Psoas muscle (tissue), 8 donors: Measurements from ENCODE around the gene GASK1A. TPM values are rescaled to one million over a fixed set of nuclear protein-coding genes. Genes with fewer than 3 reads are reported as not detected.
A peak's percentile ranks its signal among the peaks of the same experiment; 100 is the strongest.
"Not testable (repeated sequence)": the region's sequence is repeated elsewhere in the genome, so short reads cannot be mapped to it uniquely, and the experiment has no call there.

Experiments
- ATAC-seq, 4 donors: fragments of 200-7000 bp; cut with Tn5 transposase; one replicate each; pipeline ENCODE4 v1.9.1; 2020; ENCODE audit warnings: moderate library complexity in 3 of 4, mild to moderate bottlenecking in 2 of 4
- DNase-seq, 2 donors: peaks; one replicate each; pipeline ENCODE4 v3.0.0-alpha.2; 2020
- H3K27ac ChIP-seq: fragments of 200-600 bp; one replicate; pipeline ENCODE4 v1.8.0; 2022
- H3K27me3 ChIP-seq, 3 donors: fragments of 200-600 bp in 1 of 3; one replicate each; pipeline versions ENCODE4 v1.6.1 to v1.8.0; 2013 to 2022; ENCODE audit warnings: low read length in 2 of 3, mild to moderate bottlenecking in 2 of 3, moderate library complexity in 1 of 3; ENCODE audit not compliant: insufficient read depth in 3 of 3
- H3K36me3 ChIP-seq, 2 donors: fragments of 200-600 bp in 1 of 2; one replicate each; pipeline versions ENCODE4 v1.6.1 to v1.8.0; 2013 to 2022; ENCODE audit warnings: low read depth in 1 of 2, mild to moderate bottlenecking in 1 of 2, moderate library complexity in 1 of 2; ENCODE audit not compliant: insufficient read depth in 1 of 2
- H3K4me1 ChIP-seq: fragments of 200-600 bp; one replicate; pipeline ENCODE4 v1.8.0; 2022
- H3K4me3 ChIP-seq: fragments of 200-600 bp; one replicate; pipeline ENCODE4 v1.8.0; 2022; ENCODE audit warnings: mild to moderate bottlenecking
- H3K9me3 ChIP-seq: fragments of 200-600 bp; one replicate; pipeline ENCODE4 v1.8.0; 2022
- whole genome bisulfite sequencing, 3 donors: extraction: QIAGEN DNeasy Blood & Tissue Kit; methylation state at CpG; one replicate each; pipeline versions ENCODE4 v1.1.6 to v1.1.7; 2013; 5-methylcytosine and 5-hydroxymethylcytosine counted together
- intact Hi-C, 2 donors: fragments of 100-400 bp; cut with DNase I; formaldehyde crosslinking; loops; one replicate each; pipeline versions ENCODE4 v1.11.0 to v1.14.2; 2022
- polyA plus RNA-seq, 3 donors: library from polyadenylated mRNA; stranded (reverse); fragments of 200-250 nt; gene quantifications; one replicate each; pipeline ENCODE4 v1.2.3, GENCODE V29; 2013
- total RNA-seq, 4 donors: library from RNA; stranded (reverse); fragmentation: NEBNext Ultra II Directional in 2 of 4; extraction: Animal tissue kit (Norgen Biotek cat#: 25700) in 2 of 4; gene quantifications; one replicate each; pipeline versions ENCODE4 v1.2.1 to v1.2.4, GENCODE V29; 2021 to 2023
- TF ChIP-seq, protein P1 (sequence below): fragments of 200-600 bp; IDR thresholded peaks from one replicate; pipeline ENCODE4 v1.8.0; 2022; ENCODE audit warnings: antibody characterized with exemption
- donor health status: healthy with polysubstance abuse.
- donor health status: DM: no; HTN: no; CAD: no; lungs with moderate emphysema.
- donor health status: Bipolar disorder and iron deficiency.
- donor health status: healthy.
- donor health status: DM: yes; HTN: yes; CAD: no.
- donor health status: DM: no; HTN: no; CAD: no.
- donor health status: DM: no; HTN: no; CAD: no.
- donor health status: DM: yes; HTN: yes; CAD: no.

GASK1A gene
- total and polyA plus RNA-seq, 7 donors: 0.40 to 3.7 (median 1.5) TPM

DNA sequence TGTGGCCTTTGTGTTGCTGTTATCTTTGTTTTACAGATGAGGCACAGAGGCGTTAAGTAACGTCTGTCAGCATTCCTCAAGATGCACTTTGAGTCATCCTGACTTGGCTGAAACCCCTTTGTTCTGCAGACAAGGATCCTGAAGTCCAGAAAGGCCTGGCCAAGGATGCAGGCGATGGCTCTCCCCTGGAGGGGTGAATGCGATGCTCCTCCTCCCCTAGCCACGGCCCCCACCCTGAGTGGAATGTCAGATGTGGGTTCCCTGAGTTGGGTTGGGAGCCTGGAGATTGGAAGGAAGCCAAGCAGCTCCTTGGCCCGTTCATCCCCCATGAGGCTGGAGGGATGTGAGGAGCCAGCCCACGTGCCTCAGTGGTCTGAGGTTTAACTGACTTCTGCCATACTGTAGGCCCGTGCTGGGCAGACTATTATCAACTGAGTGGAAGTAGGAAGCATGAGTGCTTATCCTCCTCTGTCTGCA, 83.5 kb downstream of the GASK1A start:
- H3K4me1 ChIP-seq: no peaks in the 10 kb centered on the region
- H3K27me3 ChIP-seq: no peaks in the 10 kb centered on the region
- H3K27ac ChIP-seq: no peak overlapping the region
- no peak for DNase-seq
- no peaks in the 10 kb centered on the region for H3K36me3 ChIP-seq
- ATAC-seq: peak in 1 of 4 donors; percentile 30
- intact Hi-C loops: no loop called here
- no peaks in the 10 kb centered on the region for H3K9me3 ChIP-seq
- no peak overlapping the region for H3K4me3 ChIP-seq
- 73 to 80% (median 75%) methylated on average over 8 of the region's 8 CpGs for WGBS, 3 donors
- TF ChIP-seq, protein P1, sequence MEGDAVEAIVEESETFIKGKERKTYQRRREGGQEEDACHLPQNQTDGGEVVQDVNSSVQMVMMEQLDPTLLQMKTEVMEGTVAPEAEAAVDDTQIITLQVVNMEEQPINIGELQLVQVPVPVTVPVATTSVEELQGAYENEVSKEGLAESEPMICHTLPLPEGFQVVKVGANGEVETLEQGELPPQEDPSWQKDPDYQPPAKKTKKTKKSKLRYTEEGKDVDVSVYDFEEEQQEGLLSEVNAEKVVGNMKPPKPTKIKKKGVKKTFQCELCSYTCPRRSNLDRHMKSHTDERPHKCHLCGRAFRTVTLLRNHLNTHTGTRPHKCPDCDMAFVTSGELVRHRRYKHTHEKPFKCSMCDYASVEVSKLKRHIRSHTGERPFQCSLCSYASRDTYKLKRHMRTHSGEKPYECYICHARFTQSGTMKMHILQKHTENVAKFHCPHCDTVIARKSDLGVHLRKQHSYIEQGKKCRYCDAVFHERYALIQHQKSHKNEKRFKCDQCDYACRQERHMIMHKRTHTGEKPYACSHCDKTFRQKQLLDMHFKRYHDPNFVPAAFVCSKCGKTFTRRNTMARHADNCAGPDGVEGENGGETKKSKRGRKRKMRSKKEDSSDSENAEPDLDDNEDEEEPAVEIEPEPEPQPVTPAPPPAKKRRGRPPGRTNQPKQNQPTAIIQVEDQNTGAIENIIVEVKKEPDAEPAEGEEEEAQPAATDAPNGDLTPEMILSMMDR: no peak

DNA sequence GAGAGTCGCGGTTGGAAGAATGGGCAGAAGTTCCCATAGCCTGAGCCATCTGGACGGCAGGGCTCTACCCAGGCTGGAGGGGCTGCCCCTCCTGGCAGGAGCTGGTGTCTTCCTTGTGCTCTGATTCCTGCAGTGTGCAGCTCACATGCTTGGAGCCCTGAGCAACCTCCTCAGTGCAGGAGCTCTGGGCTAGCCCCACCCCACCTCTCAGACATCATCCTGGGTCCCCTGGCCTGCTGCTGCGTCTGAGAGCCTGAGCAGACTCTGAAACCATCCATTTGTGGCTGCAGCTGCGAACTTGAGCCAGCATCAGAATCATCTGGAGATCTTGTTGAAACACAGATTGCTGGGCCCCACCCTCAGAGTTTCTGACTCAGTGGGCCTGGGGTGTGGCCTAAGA, 84.0 kb downstream of the GASK1A start:
- H3K36me3 ChIP-seq: no peaks in the 10 kb centered on the region
- no peak for ATAC-seq
- no peak for DNase-seq
- WGBS, 3 donors: 63 to 67% (median 66%) methylated on average over 5 of the region's 5 CpGs
- TF ChIP-seq, protein P1: no peak
- no peaks in the 10 kb centered on the region for H3K9me3 ChIP-seq
- intact Hi-C loops: no loop called here
- no peaks in the 10 kb centered on the region for H3K27me3 ChIP-seq
- H3K4me3 ChIP-seq: no peak overlapping the region
- H3K27ac ChIP-seq: no peak overlapping the region
- H3K4me1 ChIP-seq: no peaks in the 10 kb centered on the region

DNA sequence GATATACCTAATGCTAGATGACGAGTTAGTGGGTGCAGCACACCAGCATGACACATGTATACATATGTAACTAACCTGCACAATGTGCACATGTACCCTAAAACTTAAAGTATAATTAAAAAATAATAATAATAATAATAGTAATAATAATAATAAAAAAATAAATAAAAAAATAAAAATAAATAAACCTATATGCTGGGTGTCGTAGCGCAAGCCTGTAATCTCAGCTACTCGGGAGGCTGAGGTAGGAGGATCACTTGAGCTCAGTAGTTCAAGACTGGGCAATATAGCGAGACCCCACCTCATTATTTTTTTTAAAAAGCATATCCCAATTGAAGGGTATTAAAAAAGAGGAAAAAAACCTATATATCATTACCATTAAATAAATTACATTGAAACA, 91.6 kb downstream of the GASK1A start:
- WGBS, 3 donors: 95 to 98% (median 97%) methylated on average over 4 of the region's 5 CpGs
- ATAC-seq, H3K36me3 ChIP-seq, H3K4me3 ChIP-seq, H3K27ac ChIP-seq, H3K27me3 ChIP-seq, H3K4me1 ChIP-seq, H3K9me3 ChIP-seq, DNase-seq: not testable (repeated sequence)
- intact Hi-C loops: loop anchor here (10.0 kb wide), 1 partner anchor 106 kb away; no protein-coding TSS in a partner anchor

DNA sequence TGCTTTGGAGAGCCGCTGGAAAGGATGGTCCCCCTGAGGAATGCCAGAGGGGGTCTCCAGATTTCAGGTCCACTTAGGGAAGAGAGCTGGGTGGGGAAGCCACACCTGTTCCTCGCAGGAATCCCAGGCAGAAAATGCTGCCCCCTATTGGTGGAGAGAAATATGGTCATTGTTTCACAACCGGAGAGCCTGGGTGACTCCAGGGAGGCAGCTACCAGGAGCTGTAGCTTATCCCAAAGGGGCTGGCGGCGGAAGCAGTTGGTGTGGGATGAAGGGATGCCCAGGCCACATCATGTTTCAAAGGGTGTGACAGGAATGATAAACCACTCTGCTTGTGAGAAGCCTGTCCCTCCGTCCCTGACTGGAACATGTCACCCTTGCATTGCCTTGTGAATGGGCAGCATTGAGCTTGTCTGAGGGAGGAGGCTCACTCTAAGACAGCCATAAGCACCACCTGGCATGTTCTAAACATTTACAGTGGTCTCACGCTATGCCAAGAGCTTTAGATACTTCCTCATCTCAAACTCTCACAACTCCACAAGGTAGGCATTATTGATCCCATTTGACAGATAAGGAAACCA, 92.3 kb downstream of the GASK1A start:
- no peaks in the 10 kb centered on the region for H3K36me3 ChIP-seq
- intact Hi-C loops: loop anchor here (10.0 kb wide), 1 partner anchor 107 kb away; no protein-coding TSS in a partner anchor
- WGBS, 3 donors: 45 to 53% (median 49%) methylated on average over 7 of the region's 7 CpGs
- no peaks in the 10 kb centered on the region for H3K27me3 ChIP-seq
- no peaks in the 10 kb centered on the region for H3K9me3 ChIP-seq
- TF ChIP-seq, protein P1: peak; percentile 46
- ATAC-seq (peak in 3 of 4 donors; percentile 30 to 77 (median 60)), DNase-seq (no peak)
- no peak overlapping the region for H3K27ac ChIP-seq
- no peak overlapping the region for H3K4me3 ChIP-seq
- no peaks in the 10 kb centered on the region for H3K4me1 ChIP-seq

DNA sequence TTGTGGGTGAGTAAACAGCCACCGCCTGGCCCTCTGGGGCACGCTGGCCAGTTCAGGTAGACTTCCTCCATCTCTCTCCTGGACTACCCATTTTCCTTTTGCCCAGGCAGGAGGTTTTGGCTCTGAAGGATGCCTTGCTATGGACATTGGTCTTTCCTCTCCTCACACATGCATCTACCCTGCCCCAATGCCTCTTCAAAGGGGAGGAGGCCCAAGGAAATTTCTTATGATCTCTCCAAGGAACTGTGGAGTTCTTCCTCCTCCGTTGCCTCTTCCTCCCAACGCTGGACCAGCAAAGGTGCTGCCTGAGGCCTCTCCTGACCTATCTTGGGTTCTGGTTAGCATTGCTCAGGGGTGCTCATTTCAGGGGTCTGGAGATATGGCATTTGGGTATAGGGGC, 93.2 kb downstream of the GASK1A start:
- Histone ChIP-seq H3K27me3 (no peaks in the 10 kb centered on the region), H3K36me3 (no peaks in the 10 kb centered on the region), H3K27ac (no peak overlapping the region), H3K4me1 (no peaks in the 10 kb centered on the region), H3K4me3 (no peak overlapping the region), H3K9me3 (no peaks in the 10 kb centered on the region)
- TF ChIP-seq, protein P1: no peak
- DNase-seq (no peak), ATAC-seq (no peak)
- WGBS, 3 donors: 86 to 92% (median 91%) methylated on average over 4 of the region's 4 CpGs
- intact Hi-C loops: loop anchor here (10.0 kb wide), 1 partner anchor 108 kb away; no protein-coding TSS in a partner anchor
